ENCODE measurements around the gene KYNU. TPM values are rescaled to one million over a fixed set of nuclear protein-coding genes. Genes with fewer than 3 reads are reported as not detected.

The KYNU gene
- 9.1 and 16.6 TPM in 2 replicates for total RNA-seq

GRCh38 chr2:142877216-142877838 lies at the start of gene KYNU:
Gene KYNU, plus strand, starts transcription at chr2:142877664. Its CDS starts 7,704 bp downstream, at chr2:142885368.

Measured in uterine smooth muscle cell (primary cell).